ENCODE results near the gene FLRT3. TPM values are rescaled to one million over a fixed set of nuclear protein-coding genes. Genes with fewer than 3 reads are reported as not detected.

FLRT3 gene
- total RNA-seq, 6 experiments from 2014 or later, result not detected

DNA sequence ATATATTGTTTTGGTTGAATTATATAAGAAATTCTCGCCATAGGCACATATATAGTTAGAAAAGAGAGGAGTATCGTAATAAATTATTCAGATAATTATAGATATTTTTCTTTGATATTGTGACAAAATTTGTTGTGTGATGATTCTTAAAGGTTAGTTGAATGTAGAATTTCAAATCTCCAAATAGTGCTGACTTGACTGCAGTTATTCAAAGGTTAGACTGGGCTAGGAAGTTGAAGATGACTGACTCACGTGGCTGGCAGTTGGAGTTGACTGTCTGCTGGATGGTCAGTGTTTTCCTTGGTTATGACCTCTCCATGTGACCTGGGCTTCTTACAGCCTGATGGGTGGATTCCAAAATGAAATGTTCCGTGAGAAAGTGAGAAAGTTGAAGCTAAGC is 55.3 kb downstream of the FLRT3 start:
- no peaks in the 10 kb centered on the region for H3K4me1 Mint-ChIP-seq (ENCODE audit: low read depth)
- H3K9me3 Mint-ChIP-seq, result peaks cover 17% of the 10 kb centered on the region
- H3K27me3 Mint-ChIP-seq (ENCODE audit: insufficient read depth), result no peaks in the 10 kb centered on the region
- DNase-seq, result no peak
- H3K27ac Mint-ChIP-seq, result no peak overlapping the region
- no peaks in the 10 kb centered on the region for H3K36me3 Mint-ChIP-seq (ENCODE audit: low read depth)
- TF ChIP-seq CTCF (IDR thresholded peaks at IDR 0.05), result no peak
- no peak overlapping the region for H3K4me3 Mint-ChIP-seq

Measured in HFFc6 (cell line).